NB4 (cell line): ENCODE results near the gene CAV2.

ENCODE experiments used
- DNase-seq: peaks from one replicate; pipeline ENCODE4 v3.0.0; 2010; ENCODE audit warnings: low read depth
- H3K4me3 ChIP-seq: one replicate; pipeline ENCODE4 v1.5.1; 2011; ENCODE audit warnings: mild to moderate bottlenecking, low read depth, low read length, moderate library complexity
- MYC ChIP-seq: IDR thresholded peaks from 2 replicates; pipeline ENCODE4 v1.6.1; 2011; ENCODE audit warnings: low read depth, low read length
- POLR2A ChIP-seq: IDR thresholded peaks from 2 replicates; pipeline ENCODE4 v1.6.1; 2011; ENCODE audit warnings: mild to moderate bottlenecking; ENCODE audit not compliant: insufficient read length; ENCODE audit errors: extremely low read depth
- TF ChIP-seq, protein P1 (sequence below): IDR thresholded peaks from 2 replicates; pipeline ENCODE4 v1.6.1; 2011; ENCODE audit warnings: low read depth, low read length
- TF ChIP-seq, protein P2 (sequence below): IDR thresholded peaks from one replicate; pipeline ENCODE4 v1.5.1; 2012; ENCODE audit warnings: low read depth, low read length

Gene CAV2

DNA sequence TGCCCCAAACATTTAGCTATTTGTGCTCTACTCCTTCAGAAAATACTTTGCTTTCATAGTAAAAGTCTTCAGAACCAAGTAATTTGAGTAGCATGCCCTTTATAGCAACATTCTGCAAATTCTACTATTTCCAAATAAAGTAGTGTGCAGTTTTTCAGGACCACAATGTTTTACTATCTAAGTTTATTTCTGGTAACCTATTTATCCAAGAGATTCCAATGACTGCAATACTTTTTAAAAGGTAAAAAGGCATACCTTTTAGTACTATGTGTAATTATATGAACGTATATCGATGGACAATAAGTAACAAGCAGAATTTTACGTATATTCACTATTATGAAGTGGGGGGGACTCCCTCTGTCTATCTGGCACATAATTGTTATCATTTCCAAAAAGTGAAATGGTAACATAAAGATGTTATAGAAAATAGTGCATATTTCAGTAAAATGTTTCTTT is 6.9 kb upstream of the CAV2 start:
- DNase-seq: no peak
- TF ChIP-seq, protein P1, sequence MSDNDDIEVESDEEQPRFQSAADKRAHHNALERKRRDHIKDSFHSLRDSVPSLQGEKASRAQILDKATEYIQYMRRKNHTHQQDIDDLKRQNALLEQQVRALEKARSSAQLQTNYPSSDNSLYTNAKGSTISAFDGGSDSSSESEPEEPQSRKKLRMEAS: no peak
- TF ChIP-seq, protein P2, sequence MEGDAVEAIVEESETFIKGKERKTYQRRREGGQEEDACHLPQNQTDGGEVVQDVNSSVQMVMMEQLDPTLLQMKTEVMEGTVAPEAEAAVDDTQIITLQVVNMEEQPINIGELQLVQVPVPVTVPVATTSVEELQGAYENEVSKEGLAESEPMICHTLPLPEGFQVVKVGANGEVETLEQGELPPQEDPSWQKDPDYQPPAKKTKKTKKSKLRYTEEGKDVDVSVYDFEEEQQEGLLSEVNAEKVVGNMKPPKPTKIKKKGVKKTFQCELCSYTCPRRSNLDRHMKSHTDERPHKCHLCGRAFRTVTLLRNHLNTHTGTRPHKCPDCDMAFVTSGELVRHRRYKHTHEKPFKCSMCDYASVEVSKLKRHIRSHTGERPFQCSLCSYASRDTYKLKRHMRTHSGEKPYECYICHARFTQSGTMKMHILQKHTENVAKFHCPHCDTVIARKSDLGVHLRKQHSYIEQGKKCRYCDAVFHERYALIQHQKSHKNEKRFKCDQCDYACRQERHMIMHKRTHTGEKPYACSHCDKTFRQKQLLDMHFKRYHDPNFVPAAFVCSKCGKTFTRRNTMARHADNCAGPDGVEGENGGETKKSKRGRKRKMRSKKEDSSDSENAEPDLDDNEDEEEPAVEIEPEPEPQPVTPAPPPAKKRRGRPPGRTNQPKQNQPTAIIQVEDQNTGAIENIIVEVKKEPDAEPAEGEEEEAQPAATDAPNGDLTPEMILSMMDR: no peak
- TF ChIP-seq MYC (no peak), POLR2A (no peak)
- no peak overlapping the region for H3K4me3 ChIP-seq

DNA sequence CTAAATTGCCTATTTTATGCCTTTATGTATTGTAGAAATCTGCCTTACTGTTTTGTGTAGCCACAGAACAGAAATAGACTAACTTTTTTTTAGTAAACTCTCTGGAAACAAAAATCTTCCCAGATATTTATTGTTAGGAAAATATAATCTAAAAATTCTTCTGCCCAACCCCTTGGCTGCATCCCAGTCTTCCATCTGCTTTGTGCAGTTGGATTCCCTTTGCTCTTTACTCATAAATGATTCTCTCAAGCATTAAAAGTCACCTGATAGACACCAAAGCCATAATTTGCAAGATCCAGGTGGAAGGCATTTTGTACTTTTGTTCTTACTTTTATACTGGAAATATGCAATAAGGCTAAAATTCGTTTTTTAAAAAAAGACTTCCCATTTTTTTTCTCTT is 6.1 kb upstream of the CAV2 start:
- DNase-seq: no peak
- H3K4me3 ChIP-seq: no peak overlapping the region
- TF ChIP-seq, protein P1: no peak
- no peak for TF ChIP-seq POLR2A
- no peak for TF ChIP-seq MYC
- TF ChIP-seq, protein P2: no peak

DNA sequence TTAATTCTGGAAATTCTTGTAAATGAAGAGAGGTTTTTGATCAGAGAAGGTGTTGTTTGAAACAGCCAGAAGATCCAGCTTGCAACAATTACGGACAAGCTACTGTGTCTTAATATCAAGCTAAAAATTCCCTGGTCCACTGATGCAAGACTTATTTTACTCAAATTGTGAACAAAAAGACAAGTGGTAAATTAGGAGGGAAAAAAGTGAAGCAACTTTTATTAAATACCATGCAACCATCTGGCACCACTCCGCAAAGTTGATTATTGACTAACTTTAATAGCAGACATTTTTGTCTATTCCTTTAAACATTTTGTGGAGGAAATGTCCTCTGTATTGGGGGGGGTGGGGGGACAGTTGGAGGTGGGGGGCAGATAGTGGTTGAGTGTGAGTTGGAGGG is 5.1 kb upstream of the CAV2 start:
- no peak overlapping the region for H3K4me3 ChIP-seq
- no peak for DNase-seq
- TF ChIP-seq POLR2A (no peak), MYC (no peak)
- TF ChIP-seq, protein P1: no peak
- TF ChIP-seq, protein P2: no peak

DNA sequence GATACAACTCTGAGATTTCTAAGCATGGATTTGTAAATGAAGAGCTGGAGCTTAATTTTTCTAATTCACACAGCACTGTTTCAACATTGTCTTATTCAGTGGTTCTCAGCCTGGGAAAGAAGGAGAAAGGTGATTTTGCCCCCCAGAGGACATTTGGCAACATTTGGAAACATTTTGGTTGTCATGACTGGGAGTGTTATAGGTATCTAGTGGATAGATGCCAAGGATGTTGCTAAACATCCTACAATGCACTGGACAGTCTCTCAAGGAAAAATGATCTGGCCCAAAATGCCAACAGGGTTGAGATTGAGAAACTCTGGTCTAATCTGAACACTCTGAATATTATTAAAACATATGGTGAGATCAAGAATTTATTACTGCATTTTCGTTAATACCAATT is 3.8 kb upstream of the CAV2 start:
- TF ChIP-seq MYC (no peak), POLR2A (no peak)
- TF ChIP-seq, protein P1: no peak
- TF ChIP-seq, protein P2: no peak
- no peak for DNase-seq
- H3K4me3 ChIP-seq: no peak overlapping the region

DNA sequence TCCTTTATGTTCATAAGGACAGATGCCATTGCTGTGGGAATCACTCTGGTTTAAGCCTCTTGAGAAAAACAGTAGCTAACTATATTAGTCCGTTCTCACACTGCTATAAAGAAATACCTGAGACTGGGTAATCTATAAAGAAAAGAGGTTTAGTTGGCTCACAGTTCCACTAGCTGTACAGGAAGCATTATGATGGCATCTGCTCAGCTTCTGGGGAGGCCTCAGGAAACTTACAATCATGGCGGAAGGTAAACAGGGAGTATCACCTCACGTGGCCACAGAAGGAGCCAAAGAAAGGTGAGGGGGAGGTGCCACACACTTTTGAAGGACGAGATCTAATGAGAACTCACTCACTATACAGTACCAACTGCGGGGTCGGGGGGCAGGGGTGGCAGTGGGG is 2.9 kb upstream of the CAV2 start:
- H3K4me3 ChIP-seq: no peak overlapping the region
- TF ChIP-seq, protein P1: no peak
- no peak for TF ChIP-seq POLR2A
- TF ChIP-seq, protein P2: no peak
- no peak for TF ChIP-seq MYC
- DNase-seq: no peak
